ENCODE measurements around the gene SYNDIG1.

The SYNDIG1 gene

GRCh38 chr20:24590178-24590982 lies 121.0 kb downstream of the SYNDIG1 start:
- no peaks in the 10 kb centered on the region for H3K27me3 Mint-ChIP-seq
- no peaks in the 10 kb centered on the region for H3K9me3 Mint-ChIP-seq (ENCODE audit: low read depth)
- H3K36me3 Mint-ChIP-seq, result no peaks in the 10 kb centered on the region
- no peak overlapping the region for H3K27ac Mint-ChIP-seq
- H3K4me1 Mint-ChIP-seq (ENCODE audit: low read depth), result no peaks in the 10 kb centered on the region
- H3K4me3 Mint-ChIP-seq, result no peak overlapping the region

GRCh38 chr20:24597051-24597450 lies 127.6 kb downstream of the SYNDIG1 start:
- peaks cover 3% of the 10 kb centered on the region for H3K36me3 Mint-ChIP-seq
- no peak overlapping the region for H3K4me3 Mint-ChIP-seq
- peaks cover 3% of the 10 kb centered on the region for H3K27me3 Mint-ChIP-seq
- H3K4me1 Mint-ChIP-seq (ENCODE audit: low read depth), result no peaks in the 10 kb centered on the region
- no peak overlapping the region for H3K27ac Mint-ChIP-seq
- H3K9me3 Mint-ChIP-seq (ENCODE audit: low read depth), result peaks cover 13% of the 10 kb centered on the region

GRCh38 chr20:24598346-24598745 lies 128.9 kb downstream of the SYNDIG1 start:
- Mint-ChIP-seq H3K36me3 (peaks cover 3% of the 10 kb centered on the region), H3K4me3 (no peak overlapping the region), H3K4me1 (ENCODE audit: low read depth) (no peaks in the 10 kb centered on the region), H3K27me3 (peaks cover 4% of the 10 kb centered on the region), H3K27ac (no peak overlapping the region), H3K9me3 (ENCODE audit: low read depth) (peaks cover 18% of the 10 kb centered on the region)

- Mint-ChIP-seq H3K27ac (no peak overlapping the region), H3K36me3 (peaks cover 3% of the 10 kb centered on the region), H3K27me3 (peaks cover 6% of the 10 kb centered on the region), H3K9me3 (ENCODE audit: low read depth) (peaks cover 18% of the 10 kb centered on the region), H3K4me3 (no peak overlapping the region), H3K4me1 (ENCODE audit: low read depth) (no peaks in the 10 kb centered on the region)
Observed at GRCh38 chr20:24598996-24599395, 129.6 kb downstream of the SYNDIG1 start.

DNA sequence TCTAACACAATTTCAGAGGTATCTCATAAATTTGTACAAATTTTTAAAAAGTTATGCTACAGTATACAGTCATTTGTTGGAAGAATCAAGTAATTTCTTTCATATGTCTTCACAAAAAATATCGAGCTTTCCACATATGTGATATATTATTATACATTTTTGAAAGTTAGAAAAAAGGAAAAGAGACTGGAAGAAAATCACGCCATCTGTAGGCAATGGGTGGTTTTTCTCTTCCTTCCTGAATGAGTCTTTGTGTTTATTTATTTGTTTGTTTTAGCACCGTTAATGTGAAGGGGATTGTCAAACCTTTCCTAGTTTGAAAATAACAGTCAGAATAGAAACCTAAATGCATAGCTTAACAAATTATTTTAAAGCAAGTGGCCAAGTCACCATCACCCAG lies 130.6 kb downstream of the SYNDIG1 start:
- H3K27ac Mint-ChIP-seq, result no peak overlapping the region
- no peaks in the 10 kb centered on the region for H3K4me1 Mint-ChIP-seq (ENCODE audit: low read depth)
- H3K9me3 Mint-ChIP-seq (ENCODE audit: low read depth), result peaks cover 18% of the 10 kb centered on the region
- H3K36me3 Mint-ChIP-seq, result peaks cover 3% of the 10 kb centered on the region
- H3K27me3 Mint-ChIP-seq, result peaks cover 6% of the 10 kb centered on the region
- no peak overlapping the region for H3K4me3 Mint-ChIP-seq

DNA sequence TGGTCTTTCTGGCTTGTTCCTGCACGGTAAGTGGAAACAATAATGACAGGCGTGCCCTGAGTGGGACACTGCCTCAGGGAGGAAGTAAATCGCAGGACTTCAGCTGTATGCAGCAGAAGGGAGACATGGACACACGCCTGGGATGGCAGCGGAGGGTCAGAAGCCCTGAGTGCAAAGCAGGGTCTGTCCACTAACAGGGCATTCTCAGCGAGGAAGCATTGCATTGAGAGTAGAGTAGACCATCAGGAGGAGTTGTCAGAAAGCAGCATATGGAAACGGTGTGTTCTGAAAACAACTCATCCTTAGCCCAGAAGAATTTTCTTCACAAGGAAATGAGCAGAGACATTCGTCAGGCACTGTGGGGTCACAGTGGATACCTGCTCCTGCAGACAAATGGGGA lies 134.0 kb downstream of the SYNDIG1 start:
- Mint-ChIP-seq H3K27me3 (peaks cover 6% of the 10 kb centered on the region), H3K9me3 (ENCODE audit: low read depth) (peaks cover 18% of the 10 kb centered on the region), H3K4me1 (ENCODE audit: low read depth) (no peaks in the 10 kb centered on the region), H3K36me3 (peaks cover 3% of the 10 kb centered on the region), H3K4me3 (no peak overlapping the region), H3K27ac (no peak overlapping the region)

- H3K4me3 Mint-ChIP-seq, result no peak overlapping the region
- peaks cover 3% of the 10 kb centered on the region for H3K36me3 Mint-ChIP-seq
- peaks cover 15% of the 10 kb centered on the region for H3K9me3 Mint-ChIP-seq (ENCODE audit: low read depth)
- H3K27me3 Mint-ChIP-seq, result peaks cover 4% of the 10 kb centered on the region
- no peak overlapping the region for H3K27ac Mint-ChIP-seq
- no peaks in the 10 kb centered on the region for H3K4me1 Mint-ChIP-seq (ENCODE audit: low read depth)
Observed at GRCh38 chr20:24604966-24605665, 135.7 kb downstream of the SYNDIG1 start.

- Mint-ChIP-seq H3K4me3 (no peak overlapping the region), H3K4me1 (ENCODE audit: low read depth) (no peaks in the 10 kb centered on the region), H3K27me3 (peaks cover 4% of the 10 kb centered on the region), H3K27ac (no peak overlapping the region), H3K36me3 (peaks cover 2% of the 10 kb centered on the region), H3K9me3 (ENCODE audit: low read depth) (peaks cover 13% of the 10 kb centered on the region)
Observed at GRCh38 chr20:24605937-24606455, 136.6 kb downstream of the SYNDIG1 start.

- Mint-ChIP-seq H3K27me3 (peaks cover 4% of the 10 kb centered on the region), H3K4me1 (ENCODE audit: low read depth) (no peaks in the 10 kb centered on the region), H3K4me3 (no peak overlapping the region), H3K27ac (no peak overlapping the region), H3K9me3 (ENCODE audit: low read depth) (peaks cover 1% of the 10 kb centered on the region), H3K36me3 (no peaks in the 10 kb centered on the region)
Observed at GRCh38 chr20:24607402-24607801, 138.0 kb downstream of the SYNDIG1 start.

GRCh38 chr20:24608926-24609667 lies 139.7 kb downstream of the SYNDIG1 start:
- no peak overlapping the region for H3K4me3 Mint-ChIP-seq
- H3K9me3 Mint-ChIP-seq (ENCODE audit: low read depth), result no peaks in the 10 kb centered on the region
- no peaks in the 10 kb centered on the region for H3K27me3 Mint-ChIP-seq
- no peaks in the 10 kb centered on the region for H3K36me3 Mint-ChIP-seq
- H3K27ac Mint-ChIP-seq, result no peak overlapping the region
- no peaks in the 10 kb centered on the region for H3K4me1 Mint-ChIP-seq (ENCODE audit: low read depth)

- H3K9me3 Mint-ChIP-seq (ENCODE audit: low read depth), result no peaks in the 10 kb centered on the region
- no peak overlapping the region for H3K27ac Mint-ChIP-seq
- no peak overlapping the region for H3K4me3 Mint-ChIP-seq
- no peaks in the 10 kb centered on the region for H3K27me3 Mint-ChIP-seq
- no peaks in the 10 kb centered on the region for H3K36me3 Mint-ChIP-seq
- no peaks in the 10 kb centered on the region for H3K4me1 Mint-ChIP-seq (ENCODE audit: low read depth)
Observed at GRCh38 chr20:24609757-24610156, 140.3 kb downstream of the SYNDIG1 start.

- H3K9me3 Mint-ChIP-seq (ENCODE audit: low read depth), result no peaks in the 10 kb centered on the region
- H3K27me3 Mint-ChIP-seq, result no peaks in the 10 kb centered on the region
- H3K4me1 Mint-ChIP-seq (ENCODE audit: low read depth), result no peaks in the 10 kb centered on the region
- H3K36me3 Mint-ChIP-seq, result no peaks in the 10 kb centered on the region
- H3K4me3 Mint-ChIP-seq, result no peak overlapping the region
- H3K27ac Mint-ChIP-seq, result no peak overlapping the region
Observed at GRCh38 chr20:24610341-24611115, 141.1 kb downstream of the SYNDIG1 start.

DNA sequence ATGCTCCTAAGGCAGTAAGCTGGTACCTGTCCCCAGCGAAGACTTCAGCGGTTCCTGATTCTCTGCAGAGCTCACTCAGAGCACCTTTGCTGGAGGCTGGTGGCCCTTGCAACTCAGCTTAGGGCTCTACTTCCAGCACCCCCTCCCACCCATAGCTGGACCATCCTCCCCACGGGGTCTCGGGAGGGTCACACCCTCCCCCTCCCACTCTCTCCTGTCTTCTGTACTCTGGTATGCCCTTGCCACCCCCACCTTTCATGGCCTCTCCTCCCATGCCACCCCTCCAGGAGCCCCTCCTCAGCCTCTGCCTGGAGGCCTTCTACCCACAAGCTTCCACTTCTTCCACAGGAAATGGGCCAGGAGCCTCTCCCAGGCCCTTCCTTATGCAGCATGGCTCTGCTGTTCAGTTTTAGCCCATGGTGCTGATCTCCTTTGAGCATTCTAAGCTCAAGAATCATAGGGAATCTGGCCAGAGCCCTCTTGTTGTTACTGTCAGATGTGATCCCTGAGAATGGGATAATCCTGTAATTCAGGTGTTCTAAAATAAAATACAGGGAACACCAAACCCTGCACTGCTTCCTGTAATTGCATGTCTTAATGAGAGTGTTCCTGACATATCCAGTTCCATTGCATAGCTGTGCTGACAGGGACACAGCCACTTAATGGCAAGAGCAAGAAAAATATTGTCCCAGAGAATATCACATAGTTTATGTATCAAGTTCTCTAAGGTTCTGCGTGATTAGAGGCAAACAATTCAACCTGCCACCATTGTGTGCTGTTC lies 142.1 kb downstream of the SYNDIG1 start:
- Mint-ChIP-seq H3K27me3 (no peaks in the 10 kb centered on the region), H3K36me3 (no peaks in the 10 kb centered on the region), H3K9me3 (ENCODE audit: low read depth) (no peaks in the 10 kb centered on the region), H3K4me1 (ENCODE audit: low read depth) (no peaks in the 10 kb centered on the region), H3K4me3 (no peak overlapping the region), H3K27ac (no peak overlapping the region)
